Esophagus muscularis mucosa (tissue), 4 donors: ENCODE results near the gene C2CD3. TPM values are rescaled to one million over a fixed set of nuclear protein-coding genes. Genes with fewer than 3 reads are reported as not detected.

Experiments
- DNase-seq: peaks from one replicate; pipeline ENCODE4 v3.0.0-alpha.2; 2017; ENCODE audit errors: extremely low spot score
- H3K27ac ChIP-seq, 4 donors: fragments of 200-600 bp; sonication (generic); replicated peaks in 1 of 4; 1 replicate in 3 of 4; 2 replicates in 1 of 4; pipeline ENCODE4 v1.5.1; 2016 to 2019; ENCODE audit warnings: mild to moderate bottlenecking in 1 of 4
- H3K27me3 ChIP-seq, 4 donors: fragments of 200-600 bp; sonication (generic); one replicate each; pipeline versions ENCODE4 v1.5.1 to v1.6.0; 2016 to 2019
- H3K36me3 ChIP-seq, 4 donors: fragments of 200-600 bp; sonication (generic); one replicate each; pipeline ENCODE4 v1.5.1; 2016 to 2019
- H3K4me1 ChIP-seq, 4 donors: fragments of 200-600 bp; sonication (generic); one replicate each; pipeline ENCODE4 v1.5.1; 2016 to 2019
- H3K4me3 ChIP-seq, 4 donors: fragments of 200-600 bp; sonication (generic); 1 replicate in 2 of 4; 2 replicates in 2 of 4; pipeline ENCODE4 v1.5.1; 2016 to 2019; ENCODE audit warnings: mild to moderate bottlenecking in 4 of 4, moderate library complexity in 1 of 4
- H3K9me3 ChIP-seq, 4 donors: fragments of 200-600 bp; sonication (generic); 1 replicate in 3 of 4; 2 replicates in 1 of 4; pipeline ENCODE4 v1.5.1; 2016 to 2019
- EP300 ChIP-seq: sonication (generic); formaldehyde crosslinking; IDR thresholded peaks from one replicate; pipeline ENCODE4 v1.6.1; 2017; ENCODE audit warnings: antibody characterized with exemption
- POLR2A ChIP-seq: fragments of 450-650 bp; IDR thresholded peaks from one replicate; pipeline ENCODE4 v1.6.1; 2017; ENCODE audit warnings: antibody characterized with exemption, moderate library complexity, mild to moderate bottlenecking, low read depth
- POLR2AphosphoS5 ChIP-seq, 2 donors: sonication (generic); formaldehyde crosslinking; IDR thresholded peaks; one replicate each; pipeline ENCODE4 v1.6.1; 2017; ENCODE audit warnings: antibody characterized with exemption in 2 of 2
- WGBS: methylation state at CpG from one replicate; pipeline ENCODE4 v1.1.5; 2018; 5-methylcytosine and 5-hydroxymethylcytosine counted together
- intact Hi-C: fragments of 100-400 bp; cut with DNase I; formaldehyde crosslinking; loops from one replicate; pipeline ENCODE4 v1.15.1; 2023
- total RNA-seq, 4 donors: library from RNA; depleted of rRNA; stranded (reverse); fragments of >200 nt; gene quantifications; one replicate each; pipeline versions ENCODE4 v1.1.0 to v1.2.1, GENCODE V29; 2016
- TF ChIP-seq, protein P1 (sequence below), 3 experiments: fragments of 200-600 bp in 2 of 3; fragments of 450-650 bp in 1 of 3; sonication (generic) in 2 of 3; IDR thresholded peaks; one replicate each; pipeline ENCODE4 v1.5.1; 2017 to 2019; ENCODE audit warnings: antibody characterized with exemption in 3 of 3, mild to moderate bottlenecking in 2 of 3, moderate library complexity in 1 of 3

C2CD3 gene
- total RNA-seq, 4 donors from 2014 or later: 17.9 to 31.5 (median 22.4) TPM

DNA sequence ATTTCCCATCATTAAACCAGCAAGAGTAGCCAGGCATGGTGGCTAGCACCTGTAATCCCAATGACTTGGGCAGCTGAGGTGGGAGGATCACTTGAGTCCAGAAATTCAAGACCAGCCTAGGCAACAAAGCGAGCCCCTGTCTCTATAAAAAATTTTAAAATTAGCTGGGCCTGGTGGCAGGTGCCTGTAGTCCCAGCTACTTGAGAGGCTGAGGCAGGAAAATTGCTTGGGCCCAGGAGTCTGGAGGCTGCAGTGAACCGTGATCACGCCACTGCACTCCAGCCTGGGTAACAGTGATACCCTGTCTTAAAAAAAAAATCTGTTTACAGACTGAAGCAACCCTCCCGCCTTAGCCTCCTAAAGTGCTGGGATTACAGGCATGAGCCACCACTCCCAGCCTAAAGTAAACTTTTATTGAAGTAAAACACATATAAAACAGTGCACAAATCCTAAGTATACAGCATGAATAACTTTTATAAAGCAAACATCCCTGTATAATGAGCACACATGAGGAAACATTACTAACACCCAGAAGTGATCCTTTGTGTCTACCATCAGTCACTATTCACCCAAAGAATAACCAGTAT, 174.5 kb downstream of the C2CD3 start:
- Histone ChIP-seq H3K9me3 (no peaks in the 10 kb centered on the region), H3K27me3 (no peaks in the 10 kb centered on the region), H3K36me3 (peaks cover 0 to 5% (median under 1%) of the 10 kb centered on the region in 4 donors), H3K4me1 (no peaks in the 10 kb centered on the region), H3K27ac (no peak overlapping the region), H3K4me3 (no peak overlapping the region)
- intact Hi-C loops: no loop called here
- TF ChIP-seq POLR2A (no peak), EP300 (no peak), POLR2AphosphoS5 (IDR thresholded peaks at IDR 0.05) (no peak)
- TF ChIP-seq, protein P1, sequence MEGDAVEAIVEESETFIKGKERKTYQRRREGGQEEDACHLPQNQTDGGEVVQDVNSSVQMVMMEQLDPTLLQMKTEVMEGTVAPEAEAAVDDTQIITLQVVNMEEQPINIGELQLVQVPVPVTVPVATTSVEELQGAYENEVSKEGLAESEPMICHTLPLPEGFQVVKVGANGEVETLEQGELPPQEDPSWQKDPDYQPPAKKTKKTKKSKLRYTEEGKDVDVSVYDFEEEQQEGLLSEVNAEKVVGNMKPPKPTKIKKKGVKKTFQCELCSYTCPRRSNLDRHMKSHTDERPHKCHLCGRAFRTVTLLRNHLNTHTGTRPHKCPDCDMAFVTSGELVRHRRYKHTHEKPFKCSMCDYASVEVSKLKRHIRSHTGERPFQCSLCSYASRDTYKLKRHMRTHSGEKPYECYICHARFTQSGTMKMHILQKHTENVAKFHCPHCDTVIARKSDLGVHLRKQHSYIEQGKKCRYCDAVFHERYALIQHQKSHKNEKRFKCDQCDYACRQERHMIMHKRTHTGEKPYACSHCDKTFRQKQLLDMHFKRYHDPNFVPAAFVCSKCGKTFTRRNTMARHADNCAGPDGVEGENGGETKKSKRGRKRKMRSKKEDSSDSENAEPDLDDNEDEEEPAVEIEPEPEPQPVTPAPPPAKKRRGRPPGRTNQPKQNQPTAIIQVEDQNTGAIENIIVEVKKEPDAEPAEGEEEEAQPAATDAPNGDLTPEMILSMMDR (IDR thresholded peaks at IDR 0.05): no peak
- DNase-seq: no peak
- 96% methylated on average over 4 of the region's 4 CpGs for WGBS

DNA sequence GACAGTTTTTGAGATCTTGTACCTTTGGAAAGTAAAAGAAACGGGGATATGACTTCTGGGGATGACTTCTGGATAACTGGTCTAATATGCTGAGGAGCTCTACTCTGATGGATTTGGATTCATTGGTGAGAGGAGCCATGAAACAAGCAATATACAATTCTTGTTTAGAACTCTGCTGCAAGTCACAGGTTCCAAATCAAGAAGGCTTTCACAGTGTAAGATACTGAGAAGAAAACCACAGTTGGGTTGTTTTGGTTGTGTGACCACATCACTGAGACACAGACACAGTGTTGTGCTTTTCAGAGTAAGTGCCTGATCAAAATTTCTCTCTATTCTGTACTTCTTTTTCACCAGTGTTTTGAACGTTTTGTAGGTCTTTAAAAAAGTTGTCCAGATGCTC, 175.1 kb downstream of the C2CD3 start:
- Histone ChIP-seq H3K9me3 (no peaks in the 10 kb centered on the region), H3K27ac (no peak overlapping the region), H3K4me1 (no peaks in the 10 kb centered on the region), H3K4me3 (no peak overlapping the region), H3K27me3 (no peaks in the 10 kb centered on the region), H3K36me3 (no peaks in the 10 kb centered on the region)
- 73% methylated on average over 2 of the region's 2 CpGs for WGBS
- intact Hi-C loops: no loop called here
- TF ChIP-seq, protein P1 (IDR thresholded peaks at IDR 0.05): no peak
- TF ChIP-seq POLR2AphosphoS5 (IDR thresholded peaks at IDR 0.05) (no peak), POLR2A (no peak), EP300 (no peak)
- DNase-seq: no peak

DNA sequence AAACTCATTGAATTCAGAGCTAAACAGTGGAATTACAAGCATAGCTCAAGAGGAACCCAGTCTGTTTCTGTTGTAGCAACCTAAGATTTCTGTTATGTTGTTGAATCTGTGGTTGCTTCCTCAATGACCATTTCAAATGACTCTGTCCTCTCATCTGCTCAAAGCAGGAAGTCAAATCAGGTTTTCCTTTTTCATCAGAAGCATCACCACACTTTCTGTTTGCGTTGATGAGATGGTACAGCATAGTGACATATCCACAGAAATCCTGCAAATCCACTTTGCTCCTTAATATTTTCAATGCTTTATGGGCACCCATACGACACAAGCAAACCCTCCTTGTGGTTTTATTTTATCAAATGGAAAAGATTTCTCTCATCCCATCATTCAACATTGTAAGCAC, 175.6 kb downstream of the C2CD3 start:
- Histone ChIP-seq H3K4me3 (no peak overlapping the region), H3K27me3 (no peaks in the 10 kb centered on the region), H3K27ac (no peak overlapping the region), H3K4me1 (no peaks in the 10 kb centered on the region), H3K9me3 (no peaks in the 10 kb centered on the region), H3K36me3 (no peaks in the 10 kb centered on the region)
- WGBS: 88% methylated on average over 2 of the region's 2 CpGs
- TF ChIP-seq, protein P1 (IDR thresholded peaks at IDR 0.05): no peak
- no peak for TF ChIP-seq POLR2AphosphoS5 (IDR thresholded peaks at IDR 0.05)
- TF ChIP-seq POLR2A: no peak
- no peak for TF ChIP-seq EP300
- intact Hi-C loops: no loop called here
- DNase-seq: no peak

DNA sequence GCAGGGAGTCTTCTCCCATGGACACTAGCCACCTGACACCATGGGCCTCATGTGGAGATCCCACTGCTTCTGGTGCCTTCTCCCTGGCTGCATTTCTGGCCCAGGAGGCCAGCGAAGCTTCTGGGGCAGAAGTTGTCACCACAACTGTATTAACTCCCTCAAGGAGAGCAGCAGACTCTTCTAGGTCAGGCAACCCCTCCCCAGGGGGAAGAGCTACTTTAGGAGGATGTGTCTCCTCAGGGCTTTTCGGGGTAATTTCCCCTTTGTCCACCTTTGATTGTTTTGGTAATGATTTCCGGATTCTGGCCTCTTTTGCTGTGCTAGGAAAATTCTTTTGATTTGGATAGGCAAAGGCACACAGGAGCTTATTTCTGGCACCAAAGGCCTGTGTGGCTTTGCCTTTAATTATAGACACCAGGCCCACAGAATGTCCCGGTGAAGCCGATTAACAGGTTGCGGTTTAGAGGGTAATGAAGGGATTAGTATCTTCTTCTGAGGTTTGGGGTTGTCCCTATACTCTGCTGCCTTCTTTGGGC, 179.3 kb downstream of the C2CD3 start:
- no peaks in the 10 kb centered on the region for H3K4me1 ChIP-seq
- DNase-seq: no peak
- H3K27me3 ChIP-seq: no peaks in the 10 kb centered on the region
- H3K4me3 ChIP-seq: no peak overlapping the region
- no peak overlapping the region for H3K27ac ChIP-seq
- TF ChIP-seq, protein P1 (IDR thresholded peaks at IDR 0.05): no peak
- no peak for TF ChIP-seq POLR2A
- no peak for TF ChIP-seq EP300
- TF ChIP-seq POLR2AphosphoS5 (IDR thresholded peaks at IDR 0.05): no peak
- H3K9me3 ChIP-seq: no peaks in the 10 kb centered on the region
- intact Hi-C loops: no loop called here
- no peaks in the 10 kb centered on the region for H3K36me3 ChIP-seq
- WGBS: 88% methylated on average over 5 of the region's 6 CpGs

DNA sequence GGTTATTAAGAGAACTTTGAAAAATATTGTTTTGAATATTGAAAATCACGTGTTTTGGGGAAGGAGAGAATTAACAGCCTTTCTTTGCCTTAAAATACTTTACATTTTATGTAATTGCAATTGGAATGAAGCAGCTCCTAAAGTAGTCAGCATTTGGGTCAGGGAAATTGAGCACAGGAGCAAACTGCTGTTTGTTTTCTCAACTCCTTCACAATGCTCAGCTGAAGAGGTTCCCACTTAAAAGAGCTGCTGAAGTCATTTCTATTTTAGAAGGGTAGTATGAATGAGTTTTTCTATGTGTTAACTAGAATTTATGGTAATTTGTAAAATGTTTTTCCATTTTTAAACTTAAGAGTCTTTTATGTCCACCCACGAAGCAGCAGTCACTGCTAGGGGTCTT, 180.1 kb downstream of the C2CD3 start:
- intact Hi-C loops: no loop called here
- H3K9me3 ChIP-seq: no peaks in the 10 kb centered on the region
- DNase-seq: no peak
- TF ChIP-seq, protein P1 (IDR thresholded peaks at IDR 0.05): no peak
- no peak for TF ChIP-seq EP300
- TF ChIP-seq POLR2AphosphoS5 (IDR thresholded peaks at IDR 0.05): no peak
- 83% methylated on average over 2 of the region's 2 CpGs for WGBS
- no peaks in the 10 kb centered on the region for H3K36me3 ChIP-seq
- H3K27ac ChIP-seq: no peak overlapping the region
- no peak overlapping the region for H3K4me3 ChIP-seq
- H3K4me1 ChIP-seq: no peaks in the 10 kb centered on the region
- no peaks in the 10 kb centered on the region for H3K27me3 ChIP-seq
